ENCODE measurements around the gene CHD9.

CHD9 gene

DNA sequence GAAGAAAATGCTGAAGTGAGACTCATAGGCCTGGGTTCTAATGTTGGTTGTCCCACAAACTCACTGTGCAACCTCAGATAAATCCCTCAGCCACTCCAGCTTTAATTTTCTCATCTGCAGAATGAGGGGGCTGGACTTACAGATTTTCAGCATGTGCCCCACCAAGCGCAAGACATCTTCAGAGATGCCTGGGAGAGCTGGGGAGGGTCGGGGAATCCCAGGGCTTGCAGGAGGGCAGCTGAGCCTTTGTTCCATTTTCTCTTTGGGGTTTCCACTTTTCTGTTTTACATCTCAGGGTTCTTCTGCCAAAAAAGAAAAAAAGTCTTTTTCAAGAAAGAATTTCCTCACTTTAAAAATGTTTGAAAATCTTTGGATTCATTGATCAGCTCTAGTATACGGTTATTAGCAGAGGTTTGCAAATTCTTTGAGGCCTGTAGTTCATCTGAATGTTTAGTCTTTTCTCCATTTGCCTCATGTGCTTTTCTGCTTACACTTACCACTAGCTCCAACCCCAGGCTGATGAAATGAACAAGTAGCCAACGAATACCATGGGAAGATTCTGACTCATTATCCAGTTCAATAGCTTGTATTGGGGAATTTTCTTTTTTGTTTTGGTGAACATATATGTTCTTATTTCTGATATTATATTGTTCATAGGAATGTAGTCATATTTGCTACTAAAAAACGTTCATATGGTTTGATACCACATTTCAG, 56.4 kb downstream of the CHD9 start:
- Histone ChIP-seq H3K4me3 (ENCODE audit: low read length) (no peak overlapping the region), H3K27me3 (ENCODE audit: control insufficient read depth, insufficient read depth, low read length) (no peaks in the 10 kb centered on the region), H3K9ac (ENCODE audit: low read length) (no peak overlapping the region), H3K27ac (ENCODE audit: low read depth, low read length) (no peak overlapping the region), H3K36me3 (ENCODE audit: control insufficient read depth, insufficient read depth, low read length) (no peaks in the 10 kb centered on the region), H3K4me1 (ENCODE audit: control insufficient read depth, insufficient read depth, low read length) (no peaks in the 10 kb centered on the region)

DNA sequence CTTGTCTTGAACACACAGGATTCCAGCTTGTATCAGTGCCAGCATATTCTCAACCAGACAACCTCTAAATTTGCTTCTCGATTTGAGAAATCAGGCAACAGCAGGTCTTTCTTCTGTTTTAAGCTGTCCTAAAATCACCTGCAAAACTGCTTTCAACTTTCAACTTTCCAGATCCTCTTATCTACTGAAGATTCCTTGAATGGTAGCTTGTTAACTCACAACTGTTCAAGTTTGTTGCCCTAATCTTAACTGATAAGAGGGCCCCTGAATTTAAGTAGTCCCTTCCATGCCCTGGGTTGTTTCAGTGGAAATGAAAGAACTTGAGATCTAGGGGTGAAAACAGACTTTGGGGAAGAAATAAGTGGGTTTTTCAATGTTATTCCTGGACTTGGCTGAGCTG, 57.2 kb downstream of the CHD9 start:
- Histone ChIP-seq H3K9ac (ENCODE audit: low read length) (no peak overlapping the region), H3K4me1 (ENCODE audit: control insufficient read depth, insufficient read depth, low read length) (no peaks in the 10 kb centered on the region), H3K4me3 (ENCODE audit: low read length) (no peak overlapping the region), H3K27me3 (ENCODE audit: control insufficient read depth, insufficient read depth, low read length) (no peaks in the 10 kb centered on the region), H3K27ac (ENCODE audit: low read depth, low read length) (no peak overlapping the region), H3K36me3 (ENCODE audit: control insufficient read depth, insufficient read depth, low read length) (no peaks in the 10 kb centered on the region)

DNA sequence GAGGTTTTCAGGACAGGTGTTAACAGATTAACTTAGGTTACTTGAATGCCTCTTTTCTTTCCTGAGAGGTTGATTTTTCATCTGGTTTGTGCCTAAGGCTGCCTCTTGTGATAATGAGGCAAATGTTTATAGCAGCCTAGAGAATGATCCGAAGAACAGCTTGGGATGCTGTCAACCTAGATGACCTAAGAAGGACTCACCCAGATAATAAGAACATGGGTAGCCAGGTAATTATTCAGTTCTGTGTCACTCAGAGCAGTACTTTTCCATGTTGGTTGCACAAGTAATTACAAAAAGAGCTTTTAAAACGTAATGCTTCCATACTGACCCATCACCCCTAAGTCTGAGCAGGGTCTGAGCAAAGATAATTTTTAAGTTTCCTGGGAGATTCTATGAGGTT, 60.3 kb downstream of the CHD9 start:
- Histone ChIP-seq H3K27me3 (ENCODE audit: control insufficient read depth, insufficient read depth, low read length) (no peaks in the 10 kb centered on the region), H3K4me3 (ENCODE audit: low read length) (no peak overlapping the region), H3K4me1 (ENCODE audit: control insufficient read depth, insufficient read depth, low read length) (no peaks in the 10 kb centered on the region), H3K27ac (ENCODE audit: low read depth, low read length) (no peak overlapping the region), H3K36me3 (ENCODE audit: control insufficient read depth, insufficient read depth, low read length) (no peaks in the 10 kb centered on the region), H3K9ac (ENCODE audit: low read length) (no peak overlapping the region)

DNA sequence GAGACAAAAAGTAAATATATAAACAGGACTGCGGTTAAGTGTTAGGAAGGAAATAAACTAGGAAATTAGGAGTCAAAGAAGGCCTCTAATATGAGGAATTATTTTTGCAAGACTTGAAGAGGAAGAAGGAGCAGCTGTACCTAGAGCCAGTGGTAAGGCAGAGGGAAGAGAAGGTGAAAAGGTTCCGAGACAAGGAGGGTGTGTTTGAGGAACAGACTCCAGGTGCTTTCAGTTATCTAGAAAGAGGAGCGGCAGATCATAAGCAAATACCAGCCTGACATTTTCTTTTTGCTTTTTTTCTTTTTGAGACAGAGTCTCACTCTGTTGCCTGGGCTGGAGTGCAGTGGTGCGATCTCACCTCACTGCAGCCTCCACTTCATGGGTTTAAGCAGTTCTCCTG, 61.0 kb downstream of the CHD9 start:
- Histone ChIP-seq H3K4me3 (ENCODE audit: low read length) (no peak overlapping the region), H3K27me3 (ENCODE audit: control insufficient read depth, insufficient read depth, low read length) (no peaks in the 10 kb centered on the region), H3K36me3 (ENCODE audit: control insufficient read depth, insufficient read depth, low read length) (no peaks in the 10 kb centered on the region), H3K27ac (ENCODE audit: low read depth, low read length) (no peak overlapping the region), H3K9ac (ENCODE audit: low read length) (no peak overlapping the region), H3K4me1 (ENCODE audit: control insufficient read depth, insufficient read depth, low read length) (no peaks in the 10 kb centered on the region)

DNA sequence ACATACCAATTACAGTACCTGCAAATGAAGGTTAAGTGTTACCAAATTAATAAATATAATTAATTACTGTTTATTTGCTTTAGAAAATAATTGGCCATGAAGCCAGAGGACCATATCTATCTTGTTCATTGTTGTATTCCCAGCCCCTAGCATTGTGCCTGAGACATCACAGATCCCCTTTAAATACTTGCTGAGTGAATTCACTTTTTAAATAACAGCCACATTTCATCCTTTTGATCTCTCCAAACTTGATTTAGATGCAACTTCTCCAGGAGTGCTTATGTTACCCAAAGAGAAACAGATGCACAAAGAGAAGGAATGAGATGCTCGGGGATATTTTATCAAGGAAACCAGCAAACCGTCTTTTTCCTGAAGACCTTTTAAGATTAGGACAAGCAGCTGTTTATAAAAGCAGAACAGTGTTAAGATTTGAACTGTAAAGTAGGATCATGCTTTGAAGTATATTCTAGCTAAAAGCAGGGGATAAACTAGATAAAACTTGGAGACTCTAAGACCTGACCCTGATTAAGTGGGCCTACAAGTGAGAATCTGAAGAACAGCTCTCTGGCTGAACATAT, 66.3 kb downstream of the CHD9 start:
- Histone ChIP-seq H3K36me3 (ENCODE audit: control insufficient read depth, insufficient read depth, low read length) (no peaks in the 10 kb centered on the region), H3K9ac (ENCODE audit: low read length) (no peak overlapping the region), H3K27ac (ENCODE audit: low read depth, low read length) (peak overlapping the region; percentile 79), H3K4me3 (ENCODE audit: low read length) (no peak overlapping the region), H3K4me1 (ENCODE audit: control insufficient read depth, insufficient read depth, low read length) (peaks cover 11% of the 10 kb centered on the region), H3K27me3 (ENCODE audit: control insufficient read depth, insufficient read depth, low read length) (no peaks in the 10 kb centered on the region)

DNA sequence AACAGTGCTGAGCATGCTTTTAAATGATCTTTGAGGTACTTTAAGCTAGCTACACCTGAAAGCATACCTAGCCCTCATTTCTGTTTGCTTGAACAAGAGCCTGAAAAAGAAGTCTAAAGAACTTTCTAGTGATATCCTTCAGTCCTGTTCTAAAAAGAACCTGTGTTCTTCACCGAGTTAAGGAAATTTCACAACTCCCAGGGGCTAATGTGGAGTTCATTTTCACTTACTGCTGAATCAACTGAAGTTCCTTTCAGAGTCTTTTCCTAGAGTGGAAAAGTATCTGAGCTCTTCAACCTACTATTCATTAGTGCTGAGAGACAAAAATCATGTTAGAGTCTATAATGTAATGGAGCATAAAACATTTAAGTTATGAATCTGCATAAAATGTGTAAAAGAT, 66.9 kb downstream of the CHD9 start:
- peak overlapping the region; percentile 79 for H3K27ac ChIP-seq (ENCODE audit: low read depth, low read length)
- no peak overlapping the region for H3K9ac ChIP-seq (ENCODE audit: low read length)
- H3K4me1 ChIP-seq (ENCODE audit: control insufficient read depth, insufficient read depth, low read length), result peaks cover 11% of the 10 kb centered on the region
- H3K4me3 ChIP-seq (ENCODE audit: low read length), result no peak overlapping the region
- no peaks in the 10 kb centered on the region for H3K36me3 ChIP-seq (ENCODE audit: control insufficient read depth, insufficient read depth, low read length)
- H3K27me3 ChIP-seq (ENCODE audit: control insufficient read depth, insufficient read depth, low read length), result no peaks in the 10 kb centered on the region

DNA sequence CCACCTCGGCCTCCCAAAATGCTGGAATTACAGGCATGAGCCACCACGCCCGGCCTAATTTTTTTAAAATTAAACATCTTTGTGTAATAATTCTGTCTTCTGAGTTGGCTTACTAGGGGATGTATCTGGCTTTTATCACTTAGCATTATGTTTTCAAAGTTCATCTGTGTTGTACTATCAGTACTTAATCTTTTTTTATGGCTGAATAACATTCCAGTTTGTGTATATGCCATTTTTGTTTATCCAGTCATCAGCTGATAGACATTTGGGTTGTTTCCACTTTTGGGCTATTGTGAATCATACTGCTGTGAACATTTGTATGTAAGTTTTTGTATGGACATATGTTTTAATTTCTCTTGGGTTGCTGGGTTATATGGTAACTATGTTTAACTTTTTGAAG, 69.0 kb downstream of the CHD9 start:
- H3K4me3 ChIP-seq (ENCODE audit: low read length), result no peak overlapping the region
- no peaks in the 10 kb centered on the region for H3K27me3 ChIP-seq (ENCODE audit: control insufficient read depth, insufficient read depth, low read length)
- H3K9ac ChIP-seq (ENCODE audit: low read length), result no peak overlapping the region
- no peaks in the 10 kb centered on the region for H3K36me3 ChIP-seq (ENCODE audit: control insufficient read depth, insufficient read depth, low read length)
- peaks cover 11% of the 10 kb centered on the region for H3K4me1 ChIP-seq (ENCODE audit: control insufficient read depth, insufficient read depth, low read length)
- peak overlapping the region; percentile 66 for H3K27ac ChIP-seq (ENCODE audit: low read depth, low read length)

DNA sequence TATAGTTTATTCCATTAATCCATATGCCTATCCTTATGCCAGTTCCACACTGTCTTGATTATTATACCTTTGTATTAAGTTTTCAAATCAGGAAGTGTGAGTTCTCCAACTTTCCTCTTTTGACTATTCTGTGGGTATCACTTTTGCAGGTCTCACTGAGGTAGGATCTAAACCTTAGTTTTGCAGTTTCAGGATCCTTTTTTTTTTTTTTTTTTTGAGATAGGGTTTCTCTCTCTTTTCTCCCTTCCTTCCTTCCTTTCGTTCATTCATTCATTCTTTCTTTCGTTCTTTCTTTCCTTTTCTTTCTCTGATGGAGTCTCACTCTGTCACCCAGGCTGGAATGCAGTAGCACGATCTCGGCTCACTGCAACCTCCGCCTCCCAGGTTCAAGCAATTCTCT, 71.6 kb downstream of the CHD9 start:
- H3K9ac ChIP-seq (ENCODE audit: low read length), result no peak overlapping the region
- H3K27ac ChIP-seq (ENCODE audit: low read depth, low read length), result no peak overlapping the region
- H3K36me3 ChIP-seq (ENCODE audit: control insufficient read depth, insufficient read depth, low read length), result no peaks in the 10 kb centered on the region

DNA sequence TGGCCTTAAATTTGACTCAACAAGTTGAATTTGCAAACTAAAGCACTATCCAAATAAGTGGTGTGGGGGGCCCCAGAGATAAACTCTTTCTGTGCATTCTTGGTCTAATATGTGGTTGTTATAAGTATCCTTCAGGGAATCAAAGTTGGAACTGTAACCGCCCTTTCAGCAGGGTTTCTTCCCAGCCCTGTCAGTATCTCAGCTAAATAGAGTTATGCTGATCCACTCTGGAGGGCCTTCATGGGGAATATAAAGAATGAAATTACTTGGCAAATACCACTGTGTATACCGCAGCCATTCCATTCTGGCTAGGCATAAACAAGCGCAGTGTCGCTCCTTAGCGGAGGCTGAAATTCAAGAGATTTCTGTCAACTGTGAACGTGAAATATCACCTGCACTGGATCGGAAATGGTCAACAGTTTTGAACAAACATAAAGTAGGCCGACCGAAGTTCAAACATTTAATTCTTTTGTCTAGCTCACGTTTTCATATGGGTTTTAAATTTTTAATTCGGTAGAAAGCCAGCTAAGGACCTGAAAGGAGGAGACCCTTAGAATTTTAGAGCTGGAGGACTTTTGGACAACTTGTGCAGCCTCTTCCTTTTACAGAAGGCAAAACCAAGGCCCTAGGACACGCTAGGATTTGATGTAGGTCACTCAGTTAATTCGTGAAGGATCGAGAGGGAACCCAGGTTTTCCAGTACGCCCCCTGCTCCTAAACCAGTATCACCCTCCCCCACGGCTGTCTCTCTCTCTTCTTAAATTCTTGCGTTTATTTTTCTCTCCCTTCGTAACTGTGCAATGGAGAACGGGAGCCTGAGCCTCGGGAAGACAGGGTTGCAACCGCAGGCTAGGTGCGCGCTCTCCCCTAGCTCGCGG, 74.7 kb downstream of the CHD9 start:
- Histone ChIP-seq H3K36me3 (ENCODE audit: control insufficient read depth, insufficient read depth, low read length) (no peaks in the 10 kb centered on the region), H3K27me3 (ENCODE audit: control insufficient read depth, insufficient read depth, low read length) (no peaks in the 10 kb centered on the region), H3K27ac (ENCODE audit: low read depth, low read length) (peak overlapping the region; percentile 93), H3K4me3 (ENCODE audit: low read length) (peak overlapping the region; percentile 87), H3K4me1 (ENCODE audit: control insufficient read depth, insufficient read depth, low read length) (peaks cover 8% of the 10 kb centered on the region), H3K9ac (ENCODE audit: low read length) (peak overlapping the region; percentile 90)

More for the DNA sequence above, 71.6 kb downstream of the CHD9 start:
- H3K4me1 ChIP-seq (ENCODE audit: control insufficient read depth, insufficient read depth, low read length), result peaks cover 19% of the 10 kb centered on the region
- H3K27me3 ChIP-seq (ENCODE audit: control insufficient read depth, insufficient read depth, low read length), result no peaks in the 10 kb centered on the region
- H3K4me3 ChIP-seq (ENCODE audit: low read length), result no peak overlapping the region

DNA sequence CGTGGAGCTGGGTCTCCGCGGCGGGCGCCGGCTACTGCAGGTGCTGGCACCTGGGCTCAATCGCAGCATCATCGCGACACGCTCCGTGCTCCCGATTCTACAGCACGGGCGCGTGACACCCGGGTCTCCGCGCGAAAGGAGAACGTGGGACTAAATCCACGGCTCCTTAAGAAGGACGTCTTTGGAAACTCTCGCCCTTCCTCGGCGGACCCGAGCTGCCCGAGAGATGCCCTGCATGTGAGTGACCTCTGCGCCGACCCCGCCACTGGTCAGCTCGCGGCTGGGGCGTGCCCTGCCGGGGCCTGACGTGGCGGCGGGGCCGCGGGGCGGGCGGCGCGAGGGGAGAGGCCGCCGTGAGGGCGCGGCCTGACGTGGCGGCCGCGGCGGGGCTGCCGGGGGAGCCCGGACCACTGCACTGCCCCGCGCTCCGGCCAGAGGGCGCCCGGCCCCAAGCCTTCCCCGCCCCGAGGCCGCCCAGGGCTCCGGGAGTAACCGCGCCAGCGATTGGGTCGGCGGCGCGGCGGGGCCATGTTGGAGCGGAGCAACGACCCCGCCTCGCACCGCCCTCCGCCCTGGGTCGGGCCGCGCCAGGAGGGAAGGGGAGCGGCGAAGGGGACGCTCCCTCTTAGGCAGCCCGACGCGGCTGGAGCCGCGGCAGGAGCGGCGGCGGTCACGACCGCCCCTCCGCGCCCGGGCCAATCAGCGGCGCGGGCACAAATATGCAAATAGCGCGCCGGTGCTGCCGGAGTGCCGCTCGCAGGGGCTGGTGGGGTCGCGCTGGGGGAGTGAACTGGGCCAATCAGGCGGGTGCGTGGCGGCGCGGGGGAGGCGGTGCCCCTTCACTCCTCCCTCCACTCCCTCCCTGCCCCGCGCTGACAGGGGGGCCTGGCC, 75.6 kb downstream of the CHD9 start:
- Histone ChIP-seq H3K36me3 (ENCODE audit: control insufficient read depth, insufficient read depth, low read length) (no peaks in the 10 kb centered on the region), H3K27me3 (ENCODE audit: control insufficient read depth, insufficient read depth, low read length) (no peaks in the 10 kb centered on the region), H3K4me3 (ENCODE audit: low read length) (peak overlapping the region; percentile 87), H3K4me1 (ENCODE audit: control insufficient read depth, insufficient read depth, low read length) (peaks cover 10% of the 10 kb centered on the region), H3K27ac (ENCODE audit: low read depth, low read length) (peak overlapping the region; percentile 93), H3K9ac (ENCODE audit: low read length) (peak overlapping the region; percentile 90)

DNA sequence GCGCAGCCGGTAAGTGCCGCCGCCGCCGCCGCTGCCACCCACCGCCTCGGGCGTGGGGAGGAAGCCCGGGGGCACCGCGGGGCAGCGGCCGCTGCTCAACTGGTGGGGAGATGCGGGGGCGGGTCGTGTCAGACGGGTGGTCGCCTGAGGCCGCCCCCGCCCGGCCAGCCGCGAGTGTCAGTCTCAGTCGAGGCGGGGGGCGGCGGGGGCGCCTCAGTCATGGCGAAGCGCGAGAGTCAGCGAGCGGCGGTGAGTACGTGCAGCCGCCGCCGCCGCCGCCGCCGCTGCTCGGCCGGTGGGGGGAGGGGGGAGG, 76.2 kb downstream of the CHD9 start:
- H3K27ac ChIP-seq (ENCODE audit: low read depth, low read length), result peak overlapping the region; percentile 93
- H3K4me1 ChIP-seq (ENCODE audit: control insufficient read depth, insufficient read depth, low read length), result peaks cover 10% of the 10 kb centered on the region
- no peaks in the 10 kb centered on the region for H3K27me3 ChIP-seq (ENCODE audit: control insufficient read depth, insufficient read depth, low read length)
- H3K9ac ChIP-seq (ENCODE audit: low read length), result no peak overlapping the region
- H3K4me3 ChIP-seq (ENCODE audit: low read length), result peak overlapping the region; percentile 61
- H3K36me3 ChIP-seq (ENCODE audit: control insufficient read depth, insufficient read depth, low read length), result no peaks in the 10 kb centered on the region

Data from rectal smooth muscle tissue (tissue), 1 donor.